ENCODE data around the gene SLMAP.

Gene SLMAP

GRCh38 chr3:57927166-57927565 lies 171.1 kb downstream of the SLMAP start:
- no peak overlapping the region for H3K4me2 ChIP-seq (ENCODE audit: low read length)
- no peaks in the 10 kb centered on the region for H3K9me3 ChIP-seq (ENCODE audit: control insufficient read depth, low read length)
- no peaks in the 10 kb centered on the region for H3K36me3 ChIP-seq (ENCODE audit: control insufficient read depth, insufficient read depth, low read length)
- H3K9ac ChIP-seq, result no peak overlapping the region
- H3K27ac ChIP-seq, result no peak overlapping the region
- no peak overlapping the region for H3K4me3 ChIP-seq (ENCODE audit: low read depth, low read length)
- no peak for TF ChIP-seq CTCF (IDR thresholded peaks at IDR 0.05)
- no peaks in the 10 kb centered on the region for H3K79me2 ChIP-seq
- H3K4me1 ChIP-seq, result no peaks in the 10 kb centered on the region
- H3K27me3 ChIP-seq (ENCODE audit: control insufficient read depth, insufficient read depth, low read length), result no peaks in the 10 kb centered on the region
- H2AFZ ChIP-seq, result no peak overlapping the region

GRCh38 chr3:57927916-57928315 lies 171.8 kb downstream of the SLMAP start:
- H3K36me3 ChIP-seq (ENCODE audit: control insufficient read depth, insufficient read depth, low read length), result no peaks in the 10 kb centered on the region
- no peak overlapping the region for H3K4me2 ChIP-seq (ENCODE audit: low read length)
- H2AFZ ChIP-seq, result no peak overlapping the region
- no peak overlapping the region for H3K27ac ChIP-seq
- H3K9ac ChIP-seq, result no peak overlapping the region
- no peaks in the 10 kb centered on the region for H3K4me1 ChIP-seq
- H3K4me3 ChIP-seq (ENCODE audit: low read depth, low read length), result no peak overlapping the region
- H3K9me3 ChIP-seq (ENCODE audit: control insufficient read depth, low read length), result no peaks in the 10 kb centered on the region
- no peak for TF ChIP-seq CTCF (IDR thresholded peaks at IDR 0.05)
- no peaks in the 10 kb centered on the region for H3K79me2 ChIP-seq
- no peaks in the 10 kb centered on the region for H3K27me3 ChIP-seq (ENCODE audit: control insufficient read depth, insufficient read depth, low read length)

- no peaks in the 10 kb centered on the region for H3K36me3 ChIP-seq (ENCODE audit: control insufficient read depth, insufficient read depth, low read length)
- H3K9me3 ChIP-seq (ENCODE audit: control insufficient read depth, low read length), result no peaks in the 10 kb centered on the region
- H3K4me3 ChIP-seq (ENCODE audit: low read depth, low read length), result no peak overlapping the region
- H3K9ac ChIP-seq, result no peak overlapping the region
- H3K27ac ChIP-seq, result no peak overlapping the region
- H2AFZ ChIP-seq, result no peak overlapping the region
- no peak for TF ChIP-seq CTCF (IDR thresholded peaks at IDR 0.05)
- no peak overlapping the region for H3K4me2 ChIP-seq (ENCODE audit: low read length)
- H3K27me3 ChIP-seq (ENCODE audit: control insufficient read depth, insufficient read depth, low read length), result no peaks in the 10 kb centered on the region
- no peaks in the 10 kb centered on the region for H3K4me1 ChIP-seq
- H3K79me2 ChIP-seq, result no peaks in the 10 kb centered on the region
Measured at GRCh38 chr3:57928511-57928910, 172.4 kb downstream of the SLMAP start.

- Histone ChIP-seq H3K9me3 (ENCODE audit: control insufficient read depth, low read length) (no peaks in the 10 kb centered on the region), H3K79me2 (no peaks in the 10 kb centered on the region), H3K27ac (no peak overlapping the region), H3K9ac (no peak overlapping the region), H2AFZ (no peak overlapping the region), H3K36me3 (ENCODE audit: control insufficient read depth, insufficient read depth, low read length) (no peaks in the 10 kb centered on the region), H3K27me3 (ENCODE audit: control insufficient read depth, insufficient read depth, low read length) (no peaks in the 10 kb centered on the region), H3K4me1 (no peaks in the 10 kb centered on the region), H3K4me2 (ENCODE audit: low read length) (no peak overlapping the region), H3K4me3 (ENCODE audit: low read depth, low read length) (no peak overlapping the region)
- TF ChIP-seq CTCF (IDR thresholded peaks at IDR 0.05), result no peak
Measured at GRCh38 chr3:57929988-57930387, 173.9 kb downstream of the SLMAP start.

- TF ChIP-seq CTCF (IDR thresholded peaks at IDR 0.05), result no peak
- H3K4me3 ChIP-seq (ENCODE audit: low read depth, low read length), result no peak overlapping the region
- no peak overlapping the region for H3K27ac ChIP-seq
- H3K27me3 ChIP-seq (ENCODE audit: control insufficient read depth, insufficient read depth, low read length), result no peaks in the 10 kb centered on the region
- no peaks in the 10 kb centered on the region for H3K79me2 ChIP-seq
- no peaks in the 10 kb centered on the region for H3K4me1 ChIP-seq
- no peaks in the 10 kb centered on the region for H3K9me3 ChIP-seq (ENCODE audit: control insufficient read depth, low read length)
- H3K9ac ChIP-seq, result no peak overlapping the region
- no peaks in the 10 kb centered on the region for H3K36me3 ChIP-seq (ENCODE audit: control insufficient read depth, insufficient read depth, low read length)
- no peak overlapping the region for H2AFZ ChIP-seq
- H3K4me2 ChIP-seq (ENCODE audit: low read length), result no peak overlapping the region
Measured at GRCh38 chr3:57933602-57934001, 177.5 kb downstream of the SLMAP start.
